ENCODE results near the gene TUT4. TPM values are rescaled to one million over a fixed set of nuclear protein-coding genes. Genes with fewer than 3 reads are reported as not detected.
A peak's percentile ranks its signal among the peaks of the same experiment; 100 is the strongest.

TUT4 gene
- total RNA-seq, 3 donors from 2014 or later (not counting 1 experiment from before 2014, with no cell fraction given) = 124 to 156 (median 125) TPM

- DNase-seq = no peak
- no peaks in the 10 kb centered on the region for H3K36me3 ChIP-seq (ENCODE audit: control insufficient read depth, insufficient read depth, low read length)
- Mint-ChIP-seq H3K27me3 (ENCODE audit: low read depth in 2 of 2) (no peaks in the 10 kb centered on the region), H3K4me1 (peaks cover 10 to 14% of the 10 kb centered on the region in 2 donors), H3K4me3 (no peak overlapping the region), H3K36me3 (no peaks in the 10 kb centered on the region), H3K27ac (peak overlapping the region in 1 of 2 donors; percentile 72), H3K9me3 (no peaks in the 10 kb centered on the region)
- H3K27me3 ChIP-seq (ENCODE audit: control insufficient read depth, insufficient read depth, low read length) = no peaks in the 10 kb centered on the region
- peak overlapping the region; percentile 81 for H3K27ac ChIP-seq (ENCODE audit: low read length)
- intact Hi-C loops (cut with micrococcal nuclease) = loop anchor here (5.0 kb wide), 1 partner anchor 173 kb away; the partner anchor contains the start of gene ZYG11B
- 87% methylated on average over 6 of the region's 6 CpGs for WGBS (ENCODE audit: insufficient coverage)
- no peak for TF ChIP-seq CTCF (IDR thresholded peaks at IDR 0.05)
- H3K9me3 ChIP-seq (ENCODE audit: control insufficient read depth, insufficient read depth, low read length) = no peaks in the 10 kb centered on the region
- peaks cover 13% of the 10 kb centered on the region for H3K4me1 ChIP-seq (ENCODE audit: control insufficient read depth, insufficient read depth, low read length)
- no peak overlapping the region for H3K4me3 ChIP-seq (ENCODE audit: low read length)
- ATAC-seq = no peak
These were observed 1.4 kb upstream of the TUT4 start for GRCh38 chr1:52554267-52554640.

GRCh38 chr1:52553362-52554266 lies 722 bp upstream of the TUT4 start:
- intact Hi-C loops (cut with micrococcal nuclease) = loop anchor here (1.0 to 5.0 kb wide), 3 partner anchors 49 to 174 kb away; partner anchors contain the start of genes GPX7 and ZYG11B
- Mint-ChIP-seq H3K36me3 (no peaks in the 10 kb centered on the region), H3K27ac (peak overlapping the region in 1 of 2 donors; percentile 72), H3K27me3 (ENCODE audit: low read depth in 2 of 2) (no peaks in the 10 kb centered on the region), H3K4me1 (peaks cover 17 to 20% of the 10 kb centered on the region in 2 donors), H3K4me3 (no peak overlapping the region), H3K9me3 (no peaks in the 10 kb centered on the region)
- no peaks in the 10 kb centered on the region for H3K36me3 ChIP-seq (ENCODE audit: control insufficient read depth, insufficient read depth, low read length)
- H3K4me3 ChIP-seq (ENCODE audit: low read length) = peak overlapping the region; percentile 99
- no peak for TF ChIP-seq CTCF (IDR thresholded peaks at IDR 0.05)
- H3K4me1 ChIP-seq (ENCODE audit: control insufficient read depth, insufficient read depth, low read length) = peaks cover 13% of the 10 kb centered on the region
- peak; percentile 85 to 93 (median 88) for ATAC-seq
- DNase-seq = peak; percentile 90 to 95
- H3K27ac ChIP-seq (ENCODE audit: low read length) = peak overlapping the region; percentile 95
- under 1% methylated on average over 62 of the region's 66 CpGs for WGBS (ENCODE audit: insufficient coverage)
- no peaks in the 10 kb centered on the region for H3K9me3 ChIP-seq (ENCODE audit: control insufficient read depth, insufficient read depth, low read length)
- H3K27me3 ChIP-seq (ENCODE audit: control insufficient read depth, insufficient read depth, low read length) = no peaks in the 10 kb centered on the region

- Histone ChIP-seq H3K4me3 (ENCODE audit: low read length) (peak overlapping the region; percentile 99), H3K4me1 (ENCODE audit: control insufficient read depth, insufficient read depth, low read length) (peaks cover 13% of the 10 kb centered on the region), H3K27me3 (ENCODE audit: control insufficient read depth, insufficient read depth, low read length) (no peaks in the 10 kb centered on the region), H3K27ac (ENCODE audit: low read length) (peak overlapping the region; percentile 95), H3K9me3 (ENCODE audit: control insufficient read depth, insufficient read depth, low read length) (no peaks in the 10 kb centered on the region), H3K36me3 (ENCODE audit: control insufficient read depth, insufficient read depth, low read length) (no peaks in the 10 kb centered on the region)
- Mint-ChIP-seq H3K4me1 (peaks cover 25 to 29% of the 10 kb centered on the region in 2 donors), H3K27me3 (ENCODE audit: low read depth in 2 of 2) (no peaks in the 10 kb centered on the region), H3K4me3 (no peak overlapping the region), H3K36me3 (no peaks in the 10 kb centered on the region), H3K9me3 (no peaks in the 10 kb centered on the region), H3K27ac (no peak overlapping the region)
- WGBS (ENCODE audit: insufficient coverage) = 0% methylated on average over 5 of the region's 14 CpGs
- ATAC-seq (peak; percentile 39 to 63 (median 42)), DNase-seq (peak; percentile 64 to 88)
- intact Hi-C loops (cut with micrococcal nuclease) = loop anchor here (1.0 to 5.0 kb wide), 5 partner anchors 51 to 186 kb away; partner anchors contain the start of genes CC2D1B, GPX7, ORC1 and PRPF38A
- TF ChIP-seq CTCF (IDR thresholded peaks at IDR 0.05) = no peak
These were observed 722 bp downstream of the TUT4 start for GRCh38 chr1:52552236-52552504.

All from natural killer cell (primary cell).